H1 (cell line): Measurements from ENCODE around the gene CORO6. TPM values are rescaled to one million over a fixed set of nuclear protein-coding genes. Genes with fewer than 3 reads are reported as not detected.

ENCODE experiments used
- CTCF ChIA-PET: fragments of 300-600 bp; sonication (Branson Sonifier 250); formaldehyde crosslinking; loops from one replicate; lab custom pipeline; 2021; ENCODE audit not compliant: partially characterized antibody; lab: Charles Lee
- POLR2A ChIA-PET: fragments of 300-600 bp; sonication (Branson Sonifier 250); formaldehyde crosslinking; loops from one replicate; lab custom pipeline; 2021; ENCODE audit warnings: inconsistent platforms; ENCODE audit not compliant: partially characterized antibody; lab: Charles Lee
- DNase-seq, 2 experiments: peaks; one replicate each; pipeline versions ENCODE4 v3.0.0 to v3.0.0-alpha.2; 2010 to 2022; ENCODE audit warnings: low spot score in 2 of 2, low read depth in 1 of 2, mixed read lengths in 1 of 2
- FAIRE-seq: peaks from 2 replicates; lab custom pipeline; 2011; peaks lifted over from hg19 to GRCh38; lab: Jason Lieb, UNC
- H2AFZ ChIP-seq: 2 replicates; pipeline ENCODE4 v1.8.1; 2012; ENCODE audit warnings: low read length, inconsistent platforms
- H2AK5ac ChIP-seq: 2 replicates; pipeline ENCODE4 v1.6.1; 2013; ENCODE audit warnings: low read depth, low read length
- H2BK120ac ChIP-seq: replicated peaks from 2 replicates; pipeline ENCODE3; 2013; ENCODE audit warnings: low read depth, low read length, inconsistent platforms
- H2BK12ac ChIP-seq: 2 replicates; pipeline ENCODE4 v1.6.1; 2013; ENCODE audit warnings: low read depth, low read length
- H2BK15ac ChIP-seq: 2 replicates; pipeline ENCODE4 v1.6.1; 2013; ENCODE audit warnings: low read length
- H2BK20ac ChIP-seq: 2 replicates; pipeline ENCODE4 v1.6.1; 2013; ENCODE audit warnings: low read length
- H2BK5ac ChIP-seq: 2 replicates; pipeline ENCODE4 v1.6.1; 2013; ENCODE audit warnings: low read depth, low read length
- H3K14ac ChIP-seq: 2 replicates; pipeline ENCODE4 v1.6.1; 2013; ENCODE audit warnings: inconsistent platforms; ENCODE audit not compliant: insufficient read length
- H3K18ac ChIP-seq: 2 replicates; pipeline ENCODE4 v1.6.1; 2013; ENCODE audit warnings: low read length; ENCODE audit errors: extremely low read depth
- H3K23ac ChIP-seq: 2 replicates; pipeline ENCODE4 v1.6.1; 2013; ENCODE audit warnings: inconsistent platforms; ENCODE audit not compliant: insufficient read length
- H3K23me2 ChIP-seq: 2 replicates; pipeline ENCODE4 v1.6.1; 2013; ENCODE audit warnings: low read depth, low read length
- H3K27ac ChIP-seq: 2 replicates; pipeline ENCODE4 v1.6.1; 2011; ENCODE audit warnings: low read depth, low read length, inconsistent platforms
- H3K27me3 ChIP-seq, 4 experiments: replicated peaks in 1 of 4; 1 replicate in 1 of 4; 2 replicates in 3 of 4; pipeline versions ENCODE4 v1.6.1 to v1.8.1; 2011 to 2013; ENCODE audit warnings: low read length in 3 of 4, mild to moderate bottlenecking in 3 of 4, inconsistent platforms in 2 of 4, mixed read lengths in 2 of 4, moderate library complexity in 1 of 4; ENCODE audit not compliant: control insufficient read depth in 3 of 4, insufficient read depth in 3 of 4; ENCODE audit errors: extremely low read depth in 1 of 4
- H3K36me3 ChIP-seq, 4 experiments: 2 replicates each; pipeline versions ENCODE4 v1.6.1 to v1.8.1; 2011 to 2013; ENCODE audit warnings: mild to moderate bottlenecking in 4 of 4, low read length in 3 of 4, moderate library complexity in 2 of 4, control low read depth in 1 of 4, inconsistent platforms in 1 of 4; ENCODE audit not compliant: insufficient read depth in 4 of 4, control insufficient read depth in 2 of 4
- H3K4ac ChIP-seq: replicated peaks from 2 replicates; pipeline ENCODE3; 2013; ENCODE audit warnings: low read length, low read depth, mixed read lengths, inconsistent platforms; ENCODE audit not compliant: insufficient read length
- H3K4me1 ChIP-seq, 4 experiments: replicated peaks in 1 of 4; 1 replicate in 1 of 4; 2 replicates in 3 of 4; pipeline versions ENCODE4 v1.6.1 to v1.8.1; 2011 to 2013; ENCODE audit warnings: low read length in 3 of 4, inconsistent platforms in 2 of 4, mixed read lengths in 1 of 4; ENCODE audit not compliant: insufficient read depth in 4 of 4, control insufficient read depth in 3 of 4
- H3K4me2 ChIP-seq, 2 experiments: 2 replicates each; pipeline versions ENCODE4 v1.6.1 to v1.8.1; 2011 to 2013; ENCODE audit warnings: low read depth in 2 of 2, low read length in 2 of 2, control low read depth in 1 of 2, inconsistent platforms in 1 of 2, mild to moderate bottlenecking in 1 of 2; ENCODE audit not compliant: insufficient read depth in 1 of 2
- H3K4me3 ChIP-seq, 4 experiments: fragments of 200-600, 300-600 bp in 1 of 4; sonication (generic), shearing (Covaris generic), sonication (Bioruptor Twin) in 1 of 4; 2 replicates each; pipeline versions ENCODE4 v1.5.1 to v1.8.1; 2011 to 2016; ENCODE audit warnings: low read length in 4 of 4, low read depth in 3 of 4, control low read depth in 2 of 4, inconsistent platforms in 2 of 4, mild to moderate bottlenecking in 2 of 4, mixed read lengths in 1 of 4, moderate library complexity in 1 of 4; ENCODE audit not compliant: insufficient read depth in 2 of 4; ENCODE audit errors: extremely low read depth in 1 of 4
- H3K56ac ChIP-seq: replicated peaks from 2 replicates; pipeline ENCODE3; 2013; ENCODE audit warnings: low read depth, mild to moderate bottlenecking, mixed read lengths, low read length, inconsistent platforms; ENCODE audit not compliant: insufficient read length
- H3K79me1 ChIP-seq: 2 replicates; pipeline ENCODE4 v1.6.1; 2013; ENCODE audit warnings: low read depth, low read length, control low read depth
- H3K79me2 ChIP-seq, 2 experiments: 2 replicates each; pipeline versions ENCODE4 v1.6.1 to v1.8.1; 2012 to 2013; ENCODE audit warnings: low read length in 2 of 2, mild to moderate bottlenecking in 2 of 2, inconsistent platforms in 1 of 2; ENCODE audit not compliant: insufficient read depth in 2 of 2, control insufficient read depth in 1 of 2
- H3K9ac ChIP-seq, 4 experiments: replicated peaks in 1 of 4; 1 replicate in 1 of 4; 2 replicates in 3 of 4; pipeline versions ENCODE4 v1.6.1 to v1.8.1; 2011 to 2013; ENCODE audit warnings: low read depth in 3 of 4, low read length in 3 of 4, control low read depth in 2 of 4, mild to moderate bottlenecking in 2 of 4, moderate library complexity in 2 of 4, inconsistent platforms in 1 of 4; ENCODE audit errors: extremely low read depth in 1 of 4
- H3K9me3 ChIP-seq, 2 experiments: 2 replicates each; pipeline versions ENCODE4 v1.6.1 to v1.8.1; 2012 to 2013; ENCODE audit warnings: mild to moderate bottlenecking in 2 of 2, moderate library complexity in 2 of 2, control low read depth in 1 of 2, inconsistent platforms in 1 of 2, low read depth in 1 of 2, low read length in 1 of 2, mixed read lengths in 1 of 2; ENCODE audit not compliant: insufficient read depth in 2 of 2
- H4K20me1 ChIP-seq, 2 experiments: replicated peaks in 1 of 2; 2 replicates each; pipeline versions ENCODE3 to v1.8.1; 2011 to 2013; ENCODE audit warnings: inconsistent platforms in 2 of 2, low read length in 2 of 2, mild to moderate bottlenecking in 1 of 2; ENCODE audit not compliant: insufficient read depth in 2 of 2, control insufficient read depth in 1 of 2
- H4K5ac ChIP-seq: 2 replicates; pipeline ENCODE4 v1.6.1; 2013; ENCODE audit warnings: low read length, low read depth, mixed read lengths, inconsistent platforms; ENCODE audit not compliant: insufficient read length
- H4K8ac ChIP-seq: 2 replicates; pipeline ENCODE4 v1.8.0; 2013; ENCODE audit warnings: mild to moderate bottlenecking, moderate library complexity, low read length, inconsistent platforms; ENCODE audit not compliant: insufficient read depth; ENCODE audit errors: extremely low read depth
- H4K91ac ChIP-seq: replicated peaks from 2 replicates; pipeline ENCODE3; 2013; ENCODE audit warnings: low read length, mixed read lengths, inconsistent platforms; ENCODE audit not compliant: insufficient read length
- EGR1 ChIP-seq: IDR thresholded peaks from 2 replicates; pipeline ENCODE4 v1.6.1; 2011; ENCODE audit warnings: low read depth, low read length, borderline replicate concordance
- EZH2 ChIP-seq: fragments of 200-600 bp; sonication (generic); IDR thresholded peaks from 2 replicates; pipeline ENCODE4 v1.7.1; 2012; ENCODE audit warnings: low read depth, mild to moderate bottlenecking, moderate library complexity, low read length, inconsistent platforms; ENCODE audit not compliant: severe bottlenecking
- HDAC2 ChIP-seq, 2 experiments: fragments of 300-600 bp in 1 of 2; sonication (generic) in 1 of 2; IDR thresholded peaks; 2 replicates each; pipeline ENCODE4 v1.6.1; 2011 to 2012; ENCODE audit warnings: low read depth in 2 of 2, low read length in 2 of 2, mild to moderate bottlenecking in 2 of 2, moderate library complexity in 2 of 2, borderline replicate concordance in 1 of 2, inconsistent platforms in 1 of 2
- HDAC6 ChIP-seq: IDR thresholded peaks from one replicate; pipeline ENCODE4 v1.7.1; 2012; ENCODE audit warnings: low read depth, mild to moderate bottlenecking, inconsistent platforms, low read length, moderate library complexity
- KDM5A ChIP-seq: fragments of 200-600 bp; IDR thresholded peaks from 2 replicates; pipeline ENCODE4 v1.7.1; 2012; ENCODE audit warnings: mild to moderate bottlenecking, low read length, inconsistent platforms, mixed read lengths
- NANOG ChIP-seq: IDR thresholded peaks from 2 replicates; pipeline ENCODE4 v1.6.1; 2011; ENCODE audit warnings: low read length, low read depth, mild to moderate bottlenecking, inconsistent platforms; ENCODE audit not compliant: insufficient read depth, poor library complexity, severe bottlenecking
- PHF8 ChIP-seq: fragments of 200-600 bp; sonication (generic); conservative IDR thresholded peaks from 2 replicates; pipeline ENCODE4 v1.7.1; 2012; ENCODE audit warnings: low read depth, mild to moderate bottlenecking, inconsistent platforms, low read length, moderate library complexity
- POLR2A ChIP-seq, 2 experiments: IDR thresholded peaks; 1 replicate in 1 of 2; 2 replicates in 1 of 2; pipeline ENCODE4 v1.6.1; 2011; ENCODE audit warnings: low read depth in 2 of 2, low read length in 2 of 2, mild to moderate bottlenecking in 2 of 2; ENCODE audit errors: control extremely low read depth in 1 of 2
- RFX5 ChIP-seq: IDR thresholded peaks from 2 replicates; pipeline ENCODE4 v1.6.1; 2011; ENCODE audit warnings: low read depth, low read length, improper control_type of control experiment, borderline replicate concordance
- YY1 ChIP-seq: IDR thresholded peaks from 2 replicates; pipeline ENCODE4 v1.6.1; 2011; ENCODE audit warnings: low read depth, mild to moderate bottlenecking, low read length
- WGBS, 2 experiments: shearing (Covaris generic) in 1 of 2; methylation state at CpG; one replicate each; pipeline versions ENCODE4 v1.1.6 to v1.1.7; 2013 to 2015; ENCODE audit warnings: low lambda C conversion rate in 2 of 2, mixed read lengths in 2 of 2, inconsistent platforms in 1 of 2, low coverage in 1 of 2, missing lambda C conversion rate in 1 of 2; ENCODE audit not compliant: insufficient replicate concordance in 2 of 2, insufficient coverage in 1 of 2, insufficient read length in 1 of 2; ENCODE audit errors: extremely low coverage in 1 of 2, missing lambda C conversion rate in 1 of 2; 5-methylcytosine and 5-hydroxymethylcytosine counted together
- polyA plus RNA-seq, 7 experiments: library from polyadenylated mRNA; depleted of rRNA in 3 of 7; stranded (reverse) in 5 of 7; unstranded in 2 of 7; fragments of >200 nt in 5 of 7; fragments of 200-250 nt in 2 of 7; gene quantifications; 1 replicate in 5 of 7; 2 replicates in 1 of 7; 4 replicates in 1 of 7; pipeline versions ENCODE4 v1.2.1 to v1.2.3, GENCODE V29; 2011 to 2013; ENCODE audit warnings: missing spikeins in 2 of 7, mixed read lengths in 2 of 7
- total RNA-seq: library from RNA; stranded (reverse); fragmentation: NEBNext Ultra II Directional; extraction: Animal tissue kit (Norgen Biotek cat#: 25700); gene quantifications from 2 replicates; pipeline ENCODE4 v1.2.1, GENCODE V29; 2021

CORO6 gene
- total and polyA plus RNA-seq, 2 of the 8 experiments (the other 6 are each of a cell fraction or from before 2014, with no cell fraction given) = 2.5 to 8.6 TPM

- peaks cover under 1 to 17% of the 10 kb centered on the region in 2 experiments for H4K20me1 ChIP-seq
- no peak overlapping the region for H4K91ac ChIP-seq
- peak overlapping the region; percentile 86 to 93 for H3K4me2 ChIP-seq
- peak overlapping the region; percentile 63; the same call in 1 of the 2 replicates for H2BK12ac ChIP-seq
- peak overlapping the region; percentile 75 for H3K4ac ChIP-seq
- no peak overlapping the region for H4K5ac ChIP-seq
- H3K36me3 ChIP-seq = no peaks in the 10 kb centered on the region
- no peak overlapping the region for H3K18ac ChIP-seq
- no peak overlapping the region for H2BK120ac ChIP-seq
- no peaks in the 10 kb centered on the region for H3K9me3 ChIP-seq
- no peak overlapping the region; the same call in 1 of the 2 replicates for H2BK5ac ChIP-seq
- H2AK5ac ChIP-seq = no peak overlapping the region
- H3K23me2 ChIP-seq = peaks cover 33% of the 10 kb centered on the region
- peaks cover 0 to 6% (median 5%) of the 10 kb centered on the region in 4 experiments; a peak in 2 of 7 replicates for H3K27me3 ChIP-seq
- no peak overlapping the region for H3K56ac ChIP-seq
- H2AFZ ChIP-seq = no peak overlapping the region
- peaks cover 0 to 27% of the 10 kb centered on the region in 2 experiments; a peak in 2 of 4 replicates for H3K79me2 ChIP-seq
- 2% methylated on average over 44 of the region's 64 CpGs; no CpG with 5 or more reads in 1 of the 2 experiments for WGBS, 2 experiments
- DNase-seq = peak in 1 of 2 experiments; percentile 72
- H3K4me3 ChIP-seq = peak overlapping the region; percentile 38 to 83 (median 68)
- H3K9ac ChIP-seq = no peak overlapping the region
- H3K23ac ChIP-seq = no peak overlapping the region
- no peak overlapping the region for H2BK15ac ChIP-seq
- no peak overlapping the region for H3K27ac ChIP-seq
- peaks cover 10 to 60% (median 38%) of the 10 kb centered on the region in 4 experiments for H3K4me1 ChIP-seq
- peak overlapping the region; percentile 63 for H4K8ac ChIP-seq
- CTCF ChIA-PET = interaction anchor here (0.8 to 5.0 kb wide), 10 partner anchors 8 to 641 kb away, joined by 3 to 167 read pairs (median 6); partner anchors contain the start of gene TP53I13
- FAIRE-seq = no peak
- peaks cover 8% of the 10 kb centered on the region for H3K79me1 ChIP-seq
- POLR2A ChIA-PET = interaction anchor here (0.9 to 3.6 kb wide), 8 partner anchors 12 to 300 kb away, joined by 4 to 30 read pairs (median 4); partner anchors contain the start of gene NUFIP2
- H2BK20ac ChIP-seq = no peak overlapping the region
- no peak overlapping the region for H3K14ac ChIP-seq
- TF ChIP-seq POLR2A (IDR thresholded peaks at IDR 0.05; ENCODE audit: control extremely low read depth in 1 of 2, low read depth in 2 of 2, low read length in 2 of 2) (no peak), PHF8 (no peak), HDAC2 (IDR thresholded peaks at IDR 0.05; ENCODE audit: borderline replicate concordance in 1 of 2, low read depth in 2 of 2, low read length in 2 of 2) (peak; percentile 99 to 100), EZH2 (peak; percentile 29), YY1 (0 out of 2 replicates have a peak, but pooled peaks have one; percentile 6), HDAC6 (no peak), NANOG (no peak), KDM5A (no peak), EGR1 (no peak), RFX5 (no peak)
Measured at GRCh38 chr17:29593591-29594518, 28.9 kb downstream of the CORO6 start.
